Erythroblast (primary cell): ENCODE measurements around the gene NDUFAF8.

Experiments used
- GATA1 ChIP-seq: IDR thresholded peaks from 2 replicates; pipeline ENCODE4 v1.6.1; 2011; ENCODE audit warnings: low read depth, mild to moderate bottlenecking, control low read depth, low read length, moderate library complexity
- POLR2A ChIP-seq: IDR thresholded peaks from 2 replicates; pipeline ENCODE4 v1.6.1; 2011; ENCODE audit warnings: mild to moderate bottlenecking, low read length

- TF ChIP-seq POLR2A (no peak), GATA1 (no peak)
These were observed 46.2 kb downstream of the NDUFAF8 start for GRCh38 chr17:81285179-81285878.
